NCI-H146 treated with DMSO at 0.1 percent for 48 hours (cell line): ENCODE results near the gene FOXD4L1.
"Not testable (repeated sequence)": the region's sequence is repeated elsewhere in the genome, so short reads cannot be mapped to it uniquely, and the experiment has no call there.

Source experiments
- DNase-seq: peaks from one replicate; lab custom pipeline; 2025; ENCODE audit not compliant: unreplicated experiment; lab: John Stamatoyannopoulos, UW

The FOXD4L1 gene

DNA sequence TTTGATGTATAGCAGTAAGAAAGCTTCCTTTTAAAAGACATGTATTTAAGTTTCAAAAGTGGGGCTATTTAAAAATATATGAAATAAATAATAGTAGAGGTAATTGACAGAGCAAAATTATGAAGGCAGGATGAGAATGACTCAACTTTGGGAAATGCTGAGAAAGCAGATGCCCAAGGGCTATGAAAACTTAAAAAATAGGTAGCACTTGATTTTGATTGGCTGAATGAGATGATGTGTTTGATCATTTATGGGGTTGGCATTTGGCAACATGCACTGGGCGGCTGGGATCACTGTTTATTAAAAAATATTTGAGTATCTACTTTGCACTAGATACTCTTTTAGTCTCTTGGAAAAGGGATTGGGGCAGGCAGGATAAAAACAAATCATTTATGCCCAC lies 26.5 kb downstream of the FOXD4L1 start:
- DNase-seq, result not testable (repeated sequence)

DNA sequence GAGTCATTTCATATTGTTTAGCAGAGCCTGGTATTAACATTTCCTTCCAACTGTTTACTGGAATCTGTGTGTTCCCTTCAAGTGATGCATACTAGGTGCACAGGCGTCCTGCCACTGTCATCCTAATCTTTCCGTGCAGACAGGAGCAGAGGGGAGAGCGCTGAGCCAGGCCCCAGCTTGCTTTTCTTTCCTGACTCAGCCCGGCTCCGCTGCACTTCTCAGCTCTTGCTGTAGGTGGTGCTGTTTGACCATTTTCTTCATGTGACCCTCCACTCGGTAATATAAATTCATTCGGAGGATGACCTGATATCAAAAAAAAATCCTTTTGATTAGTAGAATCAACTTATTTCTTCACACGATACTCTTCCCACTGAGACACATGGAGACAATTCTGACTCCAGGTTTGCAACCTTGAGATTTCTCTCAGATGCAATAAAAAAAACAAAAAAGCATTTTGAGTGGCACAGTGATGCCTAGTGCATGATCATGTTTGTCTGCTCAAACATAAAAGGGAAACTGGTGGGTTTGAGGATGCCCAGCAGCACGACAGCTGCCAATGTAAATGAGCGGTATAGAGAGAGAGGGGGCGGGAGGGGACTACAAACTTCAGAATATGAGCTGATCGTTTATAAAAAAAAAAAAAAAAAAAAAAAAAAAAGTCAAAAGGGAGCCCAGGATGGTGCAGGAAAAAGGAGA lies 29.0 kb downstream of the FOXD4L1 start:
- DNase-seq, result not testable (repeated sequence)

DNA sequence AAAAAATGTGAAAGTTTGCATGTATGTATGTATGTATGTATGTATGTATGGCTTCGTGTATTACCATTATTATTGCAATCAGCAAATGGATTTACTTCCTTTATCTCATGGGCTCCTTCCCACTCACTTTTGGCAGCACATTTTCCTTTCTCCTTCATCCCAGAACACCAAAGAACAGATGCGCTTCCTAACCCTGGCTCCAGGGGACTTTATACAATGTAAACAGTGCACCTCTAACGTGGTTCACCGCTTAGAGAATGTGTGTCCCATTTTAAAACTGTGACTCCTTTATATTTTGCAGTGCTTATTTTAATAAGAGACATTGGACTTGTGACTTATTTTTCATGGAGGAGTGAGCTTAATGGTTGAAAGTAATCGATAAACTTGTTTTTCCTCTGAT lies 29.7 kb downstream of the FOXD4L1 start:
- not testable (repeated sequence) for DNase-seq

DNA sequence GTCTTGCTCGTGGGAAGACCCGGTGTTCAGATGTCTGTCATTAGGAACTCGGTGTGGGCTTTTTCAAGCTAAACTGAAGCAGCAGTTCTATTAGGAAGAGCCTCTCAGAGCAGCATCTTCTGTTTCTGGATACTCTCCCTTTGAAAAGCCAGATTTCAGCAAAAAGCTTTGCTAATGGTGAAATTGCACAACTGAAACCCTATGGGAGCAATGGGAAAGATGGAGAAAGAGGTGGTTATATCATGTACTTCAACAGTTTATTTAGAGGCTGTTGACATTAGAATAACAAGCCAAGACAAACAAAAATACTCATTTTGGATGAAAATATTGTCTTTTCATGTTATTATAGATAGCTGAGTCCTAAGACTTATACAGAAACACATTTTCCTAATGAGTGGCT lies 30.4 kb downstream of the FOXD4L1 start:
- DNase-seq, result not testable (repeated sequence)

DNA sequence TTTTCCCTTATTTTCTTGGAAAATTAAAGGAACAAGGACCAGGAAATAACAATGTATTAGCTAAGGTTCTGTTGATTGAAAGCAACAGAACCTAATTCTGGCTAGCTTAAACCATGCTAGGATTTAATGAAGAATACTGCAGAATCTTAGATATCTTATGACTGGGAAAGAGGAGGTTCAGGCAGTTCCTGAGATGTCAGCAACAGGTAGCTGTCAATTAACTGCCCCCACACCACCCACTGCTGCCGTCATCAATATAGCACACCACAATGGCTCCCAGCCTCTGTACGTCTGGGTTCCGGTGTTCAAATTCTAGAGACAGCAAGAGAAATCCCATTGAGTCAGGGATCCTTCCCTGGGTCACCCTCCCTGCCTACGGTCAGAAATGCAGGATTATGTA lies 34.5 kb downstream of the FOXD4L1 start:
- DNase-seq, result not testable (repeated sequence)

DNA sequence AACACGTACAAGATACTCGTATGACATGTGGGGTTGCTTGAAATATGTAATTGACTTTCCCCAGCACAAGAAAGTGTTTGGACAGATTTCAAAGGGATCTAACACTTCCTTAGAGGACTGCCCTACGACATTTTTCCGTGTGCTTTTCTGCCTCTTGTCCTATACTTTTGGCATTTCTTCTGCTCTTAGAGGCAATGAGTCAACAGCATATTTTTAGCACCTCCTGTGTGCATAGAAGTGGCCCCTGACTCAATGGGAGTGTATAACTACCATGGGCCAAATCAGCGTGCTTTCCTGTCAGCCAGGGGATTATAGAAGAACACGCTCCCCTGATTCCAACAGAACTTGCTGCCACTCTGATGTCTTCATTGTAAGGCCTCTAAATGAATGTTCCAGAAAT lies 38.1 kb downstream of the FOXD4L1 start:
- DNase-seq, result not testable (repeated sequence)

DNA sequence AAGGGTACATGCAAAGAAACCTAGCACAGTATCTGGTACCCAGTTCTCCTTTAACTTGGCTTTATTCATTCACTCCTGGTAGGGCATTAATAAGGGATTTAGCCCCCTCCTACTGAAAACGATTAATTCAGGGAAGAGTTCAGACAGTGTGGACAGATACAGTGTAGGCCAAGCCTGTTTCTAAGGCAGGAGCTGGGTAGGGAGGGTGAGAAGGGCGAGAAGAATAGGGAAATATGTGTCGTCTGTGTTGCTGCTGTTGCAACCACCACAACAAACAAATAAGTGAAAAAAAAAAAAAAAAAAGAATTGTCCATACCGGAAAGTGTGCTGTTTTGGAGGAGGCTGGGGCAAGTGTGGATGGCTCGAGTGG lies 42.4 kb downstream of the FOXD4L1 start:
- not testable (repeated sequence) for DNase-seq

DNA sequence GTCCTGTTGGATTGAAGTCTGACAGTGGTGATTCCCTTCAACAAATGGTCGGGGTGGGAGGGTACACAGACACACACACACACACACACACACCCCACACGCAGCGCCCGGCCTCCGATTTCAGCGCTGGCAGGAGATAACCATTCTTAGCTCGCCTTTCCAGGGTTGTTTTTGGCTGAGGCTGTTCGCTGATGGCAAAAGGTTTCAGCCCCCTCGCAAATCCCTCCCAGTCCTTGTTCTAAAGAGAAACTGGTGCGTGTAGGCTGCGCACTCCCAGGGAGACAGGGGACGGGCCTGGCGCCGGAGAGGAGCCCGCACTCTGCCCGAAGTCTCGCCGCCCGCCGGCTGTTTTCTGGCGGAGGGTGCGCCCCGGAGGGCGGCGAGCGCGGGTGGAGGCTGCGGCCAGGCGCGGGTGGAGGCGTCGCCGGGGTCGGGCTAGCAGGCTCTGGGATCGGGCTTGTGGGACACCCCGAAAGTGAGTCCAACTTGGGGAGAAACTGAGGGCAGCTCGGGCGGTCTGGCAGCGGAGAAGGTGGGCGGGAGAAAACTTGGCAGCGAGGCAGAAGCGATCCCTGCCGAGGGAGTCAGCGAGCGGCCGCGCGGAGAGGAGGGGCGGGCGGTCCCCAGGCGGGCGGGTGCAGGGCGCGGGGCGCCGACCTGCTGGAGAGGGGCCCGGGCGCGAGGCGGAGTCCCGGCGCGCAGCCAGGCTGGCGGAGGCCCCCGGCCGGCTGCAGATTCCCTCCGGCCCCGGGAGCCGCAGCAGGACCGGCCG lies 42.9 kb downstream of the FOXD4L1 start:
- not testable (repeated sequence) for DNase-seq

DNA sequence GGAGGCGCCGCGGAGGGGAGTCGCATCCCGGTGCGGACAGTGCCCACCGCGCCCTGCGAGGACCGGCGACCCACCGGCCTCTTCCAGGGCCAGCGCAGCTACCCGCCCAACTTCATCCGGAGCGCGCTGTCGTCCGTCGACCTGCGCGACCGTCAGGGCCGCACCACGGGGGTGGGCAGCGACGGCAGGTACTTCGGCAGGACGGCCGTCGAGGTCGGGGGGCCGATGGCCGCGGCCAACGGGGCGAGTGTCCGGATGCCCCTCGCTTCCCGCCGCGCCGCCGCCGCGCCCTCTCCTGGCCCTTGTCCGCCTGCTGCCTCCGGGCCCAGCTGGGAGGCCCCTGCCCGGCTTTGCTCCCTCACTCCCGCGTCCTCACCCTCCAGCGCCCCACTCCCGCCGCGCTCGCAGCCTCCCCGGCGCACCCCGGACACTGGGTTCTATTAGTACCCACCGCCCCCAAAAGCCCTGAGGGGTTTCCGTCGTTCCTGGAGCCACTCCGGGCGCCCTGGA lies 43.6 kb downstream of the FOXD4L1 start:
- DNase-seq, result not testable (repeated sequence)

DNA sequence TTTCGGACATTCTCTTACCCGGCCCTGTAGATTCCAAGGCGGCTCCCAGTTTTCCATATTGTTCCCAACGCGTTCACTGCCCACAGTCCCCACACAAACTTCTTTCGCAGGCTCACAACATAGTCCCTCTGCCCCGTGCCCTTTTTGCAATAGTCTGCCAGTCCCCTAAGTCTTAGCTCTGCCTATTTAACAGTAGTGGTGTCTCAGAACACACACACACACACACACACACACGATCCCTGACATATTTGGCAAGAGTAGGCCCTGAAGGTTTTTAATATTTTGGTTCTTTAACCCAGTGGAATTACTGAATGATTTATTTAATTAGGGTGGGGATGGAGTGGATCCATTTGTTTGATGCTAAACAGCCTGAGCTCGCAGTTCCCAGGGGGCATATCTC lies 44.1 kb downstream of the FOXD4L1 start:
- not testable (repeated sequence) for DNase-seq
